ENCODE measurements around the gene CAPN2.

CAPN2 gene

DNA sequence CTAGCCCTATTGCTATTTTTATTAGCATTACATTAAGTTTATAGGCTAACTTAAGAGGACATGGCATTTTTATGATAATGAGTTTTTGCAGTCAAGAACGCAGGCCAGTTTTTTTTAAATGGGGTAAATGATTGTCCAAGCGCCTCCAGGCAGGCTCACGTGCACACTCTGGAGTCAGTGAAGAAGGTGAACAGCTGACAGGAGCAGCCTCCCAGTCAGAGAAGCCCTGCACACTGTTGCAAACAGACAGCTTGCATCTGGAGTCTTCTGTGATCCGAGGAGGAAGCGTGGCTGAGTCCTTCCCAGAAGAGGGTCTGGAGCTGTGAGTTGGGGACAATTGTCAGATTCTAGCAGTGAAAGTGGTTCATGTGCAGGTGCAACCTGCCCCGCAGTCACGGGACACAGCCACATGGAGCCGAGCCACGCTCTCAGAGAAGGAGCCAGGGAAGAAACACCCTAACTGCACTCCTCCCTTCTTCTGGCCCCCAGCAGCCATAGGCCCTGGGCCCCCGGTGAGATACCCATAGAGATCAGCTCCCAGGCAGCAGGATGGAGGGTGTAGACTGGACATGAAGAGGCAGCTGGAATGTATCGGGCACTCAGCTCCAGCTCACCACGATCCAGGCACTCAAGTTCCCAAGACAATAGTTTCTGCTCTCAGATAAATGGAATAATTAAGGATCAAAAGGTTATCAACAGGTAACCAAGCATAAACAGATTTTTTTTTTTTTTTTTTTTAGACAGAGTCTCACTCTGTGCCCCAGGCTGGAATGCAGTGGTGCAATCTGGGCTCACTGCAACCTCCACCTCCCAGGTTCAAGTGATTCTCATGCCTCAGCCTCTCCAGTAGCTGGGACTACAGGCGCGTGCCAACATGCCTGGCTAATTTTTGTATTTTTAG is 26.4 kb downstream of the CAPN2 start:
- peak overlapping the region; percentile 91 for H3K27ac ChIP-seq
- TF ChIP-seq, protein P1, sequence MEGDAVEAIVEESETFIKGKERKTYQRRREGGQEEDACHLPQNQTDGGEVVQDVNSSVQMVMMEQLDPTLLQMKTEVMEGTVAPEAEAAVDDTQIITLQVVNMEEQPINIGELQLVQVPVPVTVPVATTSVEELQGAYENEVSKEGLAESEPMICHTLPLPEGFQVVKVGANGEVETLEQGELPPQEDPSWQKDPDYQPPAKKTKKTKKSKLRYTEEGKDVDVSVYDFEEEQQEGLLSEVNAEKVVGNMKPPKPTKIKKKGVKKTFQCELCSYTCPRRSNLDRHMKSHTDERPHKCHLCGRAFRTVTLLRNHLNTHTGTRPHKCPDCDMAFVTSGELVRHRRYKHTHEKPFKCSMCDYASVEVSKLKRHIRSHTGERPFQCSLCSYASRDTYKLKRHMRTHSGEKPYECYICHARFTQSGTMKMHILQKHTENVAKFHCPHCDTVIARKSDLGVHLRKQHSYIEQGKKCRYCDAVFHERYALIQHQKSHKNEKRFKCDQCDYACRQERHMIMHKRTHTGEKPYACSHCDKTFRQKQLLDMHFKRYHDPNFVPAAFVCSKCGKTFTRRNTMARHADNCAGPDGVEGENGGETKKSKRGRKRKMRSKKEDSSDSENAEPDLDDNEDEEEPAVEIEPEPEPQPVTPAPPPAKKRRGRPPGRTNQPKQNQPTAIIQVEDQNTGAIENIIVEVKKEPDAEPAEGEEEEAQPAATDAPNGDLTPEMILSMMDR (conservative IDR thresholded peaks at IDR 0.05): 0 out of 2 replicates have a peak, but pooled peaks have one; percentile 14

DNA sequence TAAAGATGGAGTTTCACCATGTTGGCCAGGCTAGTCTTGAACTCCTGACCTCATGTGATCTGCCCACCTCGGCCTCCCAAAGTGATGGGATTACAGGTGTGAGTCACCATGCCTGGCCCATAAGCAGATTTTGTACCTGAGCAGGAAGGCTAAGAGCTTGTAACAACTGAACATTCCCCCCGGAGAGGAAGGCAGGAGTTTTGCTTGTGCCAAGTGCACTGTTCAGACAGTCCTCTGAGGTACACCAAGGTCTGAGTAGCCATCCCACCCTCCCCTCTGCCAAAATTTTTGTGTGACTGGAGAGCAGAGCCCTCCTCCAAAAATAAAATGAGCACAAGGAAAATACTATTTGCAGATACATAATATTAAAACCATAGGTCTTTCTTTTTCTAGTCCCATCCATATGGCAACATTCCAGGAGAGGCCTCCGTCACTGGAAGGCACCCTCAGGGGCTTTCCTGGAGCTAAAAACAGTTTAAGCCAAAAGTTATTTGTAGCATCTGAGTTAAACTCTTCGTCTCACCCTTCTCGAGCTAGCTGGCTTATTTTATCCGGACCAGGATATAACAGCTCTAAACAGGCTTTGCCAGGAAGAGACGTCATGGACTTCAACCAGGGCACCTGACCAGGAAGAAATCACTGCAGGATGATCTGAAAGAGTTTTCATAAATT is 27.2 kb downstream of the CAPN2 start:
- peak overlapping the region; percentile 91 for H3K27ac ChIP-seq
- TF ChIP-seq, protein P1 (conservative IDR thresholded peaks at IDR 0.05): no peak

DNA sequence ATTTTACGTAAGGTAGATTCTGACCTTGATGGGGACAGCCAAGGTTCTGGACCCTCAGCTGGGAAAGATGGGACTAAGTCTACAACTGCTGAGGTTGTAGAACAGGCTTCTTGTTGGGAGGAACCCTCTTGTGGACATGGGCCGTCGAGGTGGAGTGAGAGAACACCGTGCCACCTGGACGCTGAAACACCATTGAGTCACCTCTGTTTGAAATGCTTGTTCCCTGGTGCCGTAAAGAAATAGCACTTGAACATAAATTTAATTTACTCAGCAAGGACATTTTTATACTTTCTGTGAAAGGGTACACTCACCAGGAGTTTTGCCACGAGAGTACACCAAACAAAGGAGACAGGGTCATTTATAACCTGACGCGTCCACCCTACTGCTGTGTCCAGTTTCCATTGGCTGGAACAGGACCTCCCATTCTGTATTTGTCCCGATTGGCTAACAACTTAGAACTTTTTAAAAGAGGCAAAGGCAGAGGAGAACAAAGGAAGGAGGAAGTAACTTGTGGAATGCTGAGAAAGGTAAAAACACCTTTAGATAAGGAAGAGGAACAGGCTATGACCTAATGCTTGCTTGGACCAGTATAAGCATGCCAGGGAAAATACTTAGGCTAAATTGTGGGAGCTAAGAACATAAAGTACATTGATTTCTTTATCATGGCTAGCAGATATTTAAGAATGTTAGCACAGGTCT is 27.8 kb downstream of the CAPN2 start:
- H3K27ac ChIP-seq: peak overlapping the region; percentile 91; the same call in 1 of the 2 replicates

DNA sequence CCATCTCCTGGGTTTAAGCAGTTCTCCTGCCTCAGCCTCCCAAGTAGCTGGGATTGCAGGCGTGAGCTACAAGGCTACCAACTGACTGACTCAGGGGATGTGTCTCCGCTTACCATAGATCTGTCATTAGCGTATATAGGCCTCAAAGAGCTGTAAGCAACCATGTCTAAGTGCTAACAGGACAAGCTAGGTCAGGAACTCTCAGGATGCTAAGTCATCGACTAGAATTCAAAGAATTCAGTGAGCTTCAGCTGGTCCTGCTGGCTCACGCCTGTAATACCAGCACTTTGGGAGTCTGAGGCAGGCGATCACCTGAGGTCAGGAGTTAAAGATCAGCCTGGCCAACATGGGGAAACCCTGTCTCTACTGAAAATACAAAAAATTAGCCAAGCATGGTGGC is 29.5 kb downstream of the CAPN2 start:
- no peak overlapping the region; the same call in 1 of the 2 replicates for H3K27ac ChIP-seq
- TF ChIP-seq, protein P1 (conservative IDR thresholded peaks at IDR 0.05): no peak

DNA sequence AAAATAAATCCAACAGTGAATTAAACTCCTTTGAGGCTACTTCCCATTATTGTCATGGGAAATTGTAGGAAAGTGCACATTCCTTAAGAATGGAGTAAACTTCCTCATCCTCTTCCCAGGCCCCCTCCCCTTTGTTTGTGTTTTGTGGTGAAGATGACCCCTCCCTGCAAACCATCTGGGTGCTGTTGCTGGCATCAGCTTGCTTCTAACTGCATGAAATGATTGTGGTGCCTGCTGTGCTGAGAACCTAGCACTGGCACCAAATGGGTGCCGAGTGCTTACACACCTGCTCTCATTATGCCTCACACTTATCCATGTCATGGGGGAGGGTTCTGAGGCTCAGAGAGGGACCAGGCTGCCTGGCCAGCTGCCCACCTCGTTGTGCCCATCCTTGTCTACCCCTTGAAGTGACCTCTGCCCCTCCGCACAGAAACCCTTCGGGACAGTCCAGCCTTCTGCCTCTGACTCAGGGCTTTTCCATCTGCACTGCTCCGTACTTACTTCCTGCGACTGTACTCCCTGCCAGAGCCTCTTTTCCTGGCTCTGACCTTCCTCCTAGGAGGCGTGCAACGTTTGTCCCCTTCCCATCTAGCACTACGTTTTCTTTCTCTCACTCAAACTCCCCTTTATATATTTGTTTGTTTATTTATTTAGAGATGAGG is 30.6 kb downstream of the CAPN2 start:
- TF ChIP-seq, protein P1 (conservative IDR thresholded peaks at IDR 0.05): no peak
- H3K27ac ChIP-seq: no peak overlapping the region

DNA sequence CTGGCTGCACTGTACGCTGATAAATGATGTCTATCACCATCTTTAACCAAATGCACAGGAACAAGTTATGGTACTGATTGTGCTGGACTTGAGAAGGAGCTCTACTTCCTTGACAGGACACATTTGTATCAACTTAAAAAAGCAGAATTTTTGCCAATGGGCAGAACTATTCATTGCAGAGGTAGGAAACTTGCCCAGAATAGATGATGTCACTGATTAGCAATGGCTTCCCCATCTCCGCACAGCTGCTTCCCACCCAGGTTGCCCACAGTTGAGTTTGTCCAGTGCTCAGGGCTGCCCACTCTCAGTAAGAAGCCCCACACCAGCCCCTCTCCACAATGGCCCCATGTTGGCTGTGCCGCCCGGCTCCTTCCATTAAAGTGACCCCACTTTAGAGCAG is 33.4 kb downstream of the CAPN2 start:
- no peak overlapping the region for H3K27ac ChIP-seq
- TF ChIP-seq, protein P1 (conservative IDR thresholded peaks at IDR 0.05): no peak

DNA sequence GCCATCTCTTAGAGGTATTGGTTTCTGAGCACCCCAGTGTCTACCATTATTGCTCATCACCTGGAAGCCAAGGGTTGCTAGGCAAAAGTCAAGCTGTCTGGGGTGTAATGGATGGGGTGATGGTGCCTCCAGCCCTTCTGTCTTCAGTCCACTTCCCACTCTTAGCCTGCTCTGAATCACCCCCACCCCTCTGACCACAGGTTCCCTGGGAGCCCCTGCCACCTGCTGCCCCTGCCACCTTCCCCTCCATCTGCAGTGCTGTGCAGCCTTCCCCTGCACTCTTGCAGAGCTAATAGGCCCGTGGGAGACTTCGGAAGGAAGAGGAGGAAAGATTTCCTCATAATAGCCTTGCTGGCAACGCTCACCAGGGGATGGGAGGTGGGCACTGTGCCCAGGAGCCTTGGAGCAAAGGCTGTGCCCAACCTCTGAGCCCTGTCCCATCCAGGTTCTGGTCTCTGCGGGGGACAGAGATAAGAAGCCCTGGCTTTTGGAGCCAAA is 35.5 kb downstream of the CAPN2 start:
- TF ChIP-seq, protein P1 (conservative IDR thresholded peaks at IDR 0.05): no peak

More for the DNA sequence above, 35.5 kb downstream of the CAPN2 start:
- H3K27ac ChIP-seq: peak overlapping the region; percentile 77

All from VCaP (cell line).